Mesothelial cell of epicardium (in vitro differentiated cells): ENCODE data around the gene EEF2KMT. TPM values are rescaled to one million over a fixed set of nuclear protein-coding genes. Genes with fewer than 3 reads are reported as not detected.
"Not testable (repeated sequence)": the region's sequence is repeated elsewhere in the genome, so short reads cannot be mapped to it uniquely, and the experiment has no call there.

Experiments used
- DNase-seq, 2 experiments: peaks; one replicate each; pipeline ENCODE4 v3.0.0; 2021; ENCODE audit warnings: low spot score in 2 of 2; ENCODE audit not compliant: unreplicated experiment in 2 of 2
- H3K27ac Mint-ChIP-seq: 2 replicates; pipeline ENCODE4 v1.8.0; 2021; ENCODE audit warnings: mixed read lengths
- H3K27me3 Mint-ChIP-seq: 2 replicates; pipeline ENCODE4 v1.8.0; 2021; ENCODE audit warnings: low read depth, mixed read lengths
- H3K36me3 Mint-ChIP-seq: 2 replicates; pipeline ENCODE4 v1.8.0; 2021; ENCODE audit warnings: mixed read lengths
- H3K4me1 Mint-ChIP-seq: 2 replicates; pipeline ENCODE4 v1.8.0; 2021; ENCODE audit warnings: mixed read lengths
- H3K4me3 Mint-ChIP-seq: 2 replicates; pipeline ENCODE4 v1.8.0; 2021; ENCODE audit warnings: mild to moderate bottlenecking, moderate library complexity, mixed read lengths
- H3K9me3 Mint-ChIP-seq: 2 replicates; pipeline ENCODE4 v1.8.0; 2021; ENCODE audit warnings: mixed read lengths
- total RNA-seq: library from RNA; stranded (reverse); gene quantifications from 3 replicates; pipeline ENCODE4 v1.2.1, GENCODE V29; 2021
- TF ChIP-seq, protein P1 (sequence below): fragments of 200-600 bp; sonication (generic); IDR thresholded peaks from one replicate; pipeline ENCODE4 v1.5.0; 2021; ENCODE audit warnings: antibody characterized with exemption; ENCODE audit not compliant: unreplicated experiment

Gene EEF2KMT
- total RNA-seq, 1 donor from 2014 or later = 10.7 TPM

DNA sequence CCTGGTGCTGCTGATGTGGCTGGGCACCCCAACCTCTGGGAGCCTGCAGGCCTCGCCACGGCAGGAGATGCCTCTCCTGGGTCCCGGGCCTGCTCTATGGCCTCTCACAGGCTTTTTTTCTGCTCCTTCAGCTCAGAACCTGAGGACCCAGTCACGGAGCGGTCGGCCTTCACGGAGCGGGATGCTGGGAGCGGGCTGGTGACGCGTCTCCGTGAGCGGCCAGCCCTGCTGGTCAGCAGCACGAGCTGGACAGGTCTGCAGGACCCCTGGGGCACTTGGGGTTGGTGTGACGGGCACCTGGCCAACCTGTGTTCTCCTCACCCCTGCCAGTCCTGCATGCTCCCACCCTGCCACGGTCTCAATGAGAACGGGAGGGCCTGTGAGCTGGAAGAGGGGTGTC lies 19.0 kb downstream of the EEF2KMT start:
- H3K4me1 Mint-ChIP-seq = no peaks in the 10 kb centered on the region
- peaks cover 17% of the 10 kb centered on the region for H3K36me3 Mint-ChIP-seq
- DNase-seq = no peak
- no peaks in the 10 kb centered on the region for H3K9me3 Mint-ChIP-seq
- H3K4me3 Mint-ChIP-seq = no peak overlapping the region
- H3K27me3 Mint-ChIP-seq = no peaks in the 10 kb centered on the region
- H3K27ac Mint-ChIP-seq = no peak overlapping the region
- TF ChIP-seq, protein P1, sequence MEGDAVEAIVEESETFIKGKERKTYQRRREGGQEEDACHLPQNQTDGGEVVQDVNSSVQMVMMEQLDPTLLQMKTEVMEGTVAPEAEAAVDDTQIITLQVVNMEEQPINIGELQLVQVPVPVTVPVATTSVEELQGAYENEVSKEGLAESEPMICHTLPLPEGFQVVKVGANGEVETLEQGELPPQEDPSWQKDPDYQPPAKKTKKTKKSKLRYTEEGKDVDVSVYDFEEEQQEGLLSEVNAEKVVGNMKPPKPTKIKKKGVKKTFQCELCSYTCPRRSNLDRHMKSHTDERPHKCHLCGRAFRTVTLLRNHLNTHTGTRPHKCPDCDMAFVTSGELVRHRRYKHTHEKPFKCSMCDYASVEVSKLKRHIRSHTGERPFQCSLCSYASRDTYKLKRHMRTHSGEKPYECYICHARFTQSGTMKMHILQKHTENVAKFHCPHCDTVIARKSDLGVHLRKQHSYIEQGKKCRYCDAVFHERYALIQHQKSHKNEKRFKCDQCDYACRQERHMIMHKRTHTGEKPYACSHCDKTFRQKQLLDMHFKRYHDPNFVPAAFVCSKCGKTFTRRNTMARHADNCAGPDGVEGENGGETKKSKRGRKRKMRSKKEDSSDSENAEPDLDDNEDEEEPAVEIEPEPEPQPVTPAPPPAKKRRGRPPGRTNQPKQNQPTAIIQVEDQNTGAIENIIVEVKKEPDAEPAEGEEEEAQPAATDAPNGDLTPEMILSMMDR = no peak

DNA sequence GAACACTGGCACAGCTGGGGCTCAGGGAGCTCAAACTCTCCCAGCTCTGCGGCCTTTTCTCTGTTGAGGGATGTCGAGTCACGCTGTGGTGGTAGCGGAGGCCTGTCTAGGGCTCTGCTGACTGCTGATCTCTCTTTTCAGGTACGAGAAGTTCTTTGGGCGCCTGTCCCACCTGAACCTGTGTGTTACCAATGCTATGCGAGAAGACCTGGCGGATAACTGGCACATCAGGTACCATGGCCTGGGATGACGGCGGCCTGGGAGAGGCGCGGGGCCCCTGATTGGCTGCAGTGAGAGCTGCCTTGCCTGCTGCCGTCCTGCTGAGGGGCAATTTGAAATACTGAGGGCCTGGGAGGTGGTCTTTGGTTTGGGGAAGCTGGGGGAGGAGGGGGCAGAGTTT lies 20.3 kb downstream of the EEF2KMT start:
- TF ChIP-seq, protein P1 = no peak
- H3K27ac Mint-ChIP-seq = no peak overlapping the region
- H3K27me3 Mint-ChIP-seq = no peaks in the 10 kb centered on the region
- H3K36me3 Mint-ChIP-seq = peaks cover 15% of the 10 kb centered on the region
- no peak overlapping the region for H3K4me3 Mint-ChIP-seq
- H3K4me1 Mint-ChIP-seq = peaks cover 11% of the 10 kb centered on the region
- no peak for DNase-seq
- H3K9me3 Mint-ChIP-seq = no peaks in the 10 kb centered on the region

DNA sequence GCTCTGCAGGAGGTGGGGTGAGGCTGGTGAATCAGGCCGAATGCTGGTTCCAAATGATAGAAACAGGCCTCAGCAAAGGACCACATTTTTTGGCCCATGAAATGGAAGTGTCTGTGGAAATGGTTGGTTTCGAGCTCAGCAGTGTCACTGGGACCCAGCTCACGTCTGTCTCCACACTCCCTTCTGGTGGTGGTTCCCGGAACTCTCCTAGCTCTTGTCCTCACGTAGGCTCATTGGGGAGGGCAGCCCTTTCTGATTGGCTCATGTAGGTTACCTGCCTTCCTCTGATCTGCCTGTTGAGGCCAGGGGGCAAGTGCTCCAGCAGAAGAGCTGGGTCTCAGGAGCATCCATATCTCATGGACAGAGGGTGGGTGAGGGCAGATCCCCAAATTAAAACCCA lies 22.0 kb downstream of the EEF2KMT start:
- no peak for DNase-seq
- Mint-ChIP-seq H3K27me3 (no peaks in the 10 kb centered on the region), H3K36me3 (peaks cover 15% of the 10 kb centered on the region), H3K4me3 (no peak overlapping the region), H3K27ac (no peak overlapping the region), H3K9me3 (no peaks in the 10 kb centered on the region), H3K4me1 (peaks cover 17% of the 10 kb centered on the region)
- TF ChIP-seq, protein P1 = no peak

DNA sequence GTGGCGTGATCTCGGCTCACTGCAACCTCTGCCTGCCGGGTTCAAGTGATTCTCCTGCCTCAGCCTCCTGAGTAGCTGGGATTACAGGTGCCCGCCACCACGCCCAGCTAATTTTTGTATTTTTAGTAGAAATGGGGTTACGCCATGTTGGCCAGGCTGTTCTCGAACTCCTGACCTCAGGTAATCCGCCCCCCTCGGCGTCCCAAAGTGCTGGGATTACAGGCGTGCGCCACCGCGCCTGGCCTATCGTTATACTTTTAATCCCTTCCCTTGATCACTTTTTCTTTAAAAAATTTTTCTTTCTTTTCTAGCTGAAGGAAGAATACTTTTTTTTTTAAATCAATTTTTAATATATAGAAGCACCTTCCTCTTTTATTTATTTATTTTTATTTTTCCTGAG lies 23.8 kb downstream of the EEF2KMT start:
- Mint-ChIP-seq H3K4me1 (peaks cover 17% of the 10 kb centered on the region), H3K36me3 (peaks cover 12% of the 10 kb centered on the region)
- not testable (repeated sequence) for DNase-seq, H3K9me3 Mint-ChIP-seq, H3K4me3 Mint-ChIP-seq, H3K27me3 Mint-ChIP-seq, H3K27ac Mint-ChIP-seq

DNA sequence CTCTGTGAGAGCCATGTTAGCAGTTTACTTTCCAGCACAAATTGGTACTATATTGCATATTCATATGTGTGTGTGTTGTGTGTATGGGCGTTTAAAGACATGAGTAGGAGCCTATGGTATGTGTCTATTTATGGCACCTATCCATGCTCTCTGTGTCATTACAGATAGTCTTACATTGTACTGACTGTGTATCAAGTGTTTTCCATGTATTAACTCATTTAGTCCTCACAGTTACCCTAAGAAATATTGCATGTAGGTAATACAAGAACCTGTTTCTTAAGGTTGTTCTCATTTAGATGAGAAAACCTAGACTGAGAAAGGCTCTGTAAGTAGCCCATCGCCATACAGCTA lies 24.3 kb downstream of the EEF2KMT start:
- H3K27ac Mint-ChIP-seq = no peak overlapping the region
- no peaks in the 10 kb centered on the region for H3K9me3 Mint-ChIP-seq
- peaks cover 17% of the 10 kb centered on the region for H3K4me1 Mint-ChIP-seq
- TF ChIP-seq, protein P1 = no peak
- peaks cover 11% of the 10 kb centered on the region for H3K36me3 Mint-ChIP-seq
- peaks cover 3% of the 10 kb centered on the region for H3K27me3 Mint-ChIP-seq
- no peak for DNase-seq
- H3K4me3 Mint-ChIP-seq = peak overlapping the region; percentile 97

DNA sequence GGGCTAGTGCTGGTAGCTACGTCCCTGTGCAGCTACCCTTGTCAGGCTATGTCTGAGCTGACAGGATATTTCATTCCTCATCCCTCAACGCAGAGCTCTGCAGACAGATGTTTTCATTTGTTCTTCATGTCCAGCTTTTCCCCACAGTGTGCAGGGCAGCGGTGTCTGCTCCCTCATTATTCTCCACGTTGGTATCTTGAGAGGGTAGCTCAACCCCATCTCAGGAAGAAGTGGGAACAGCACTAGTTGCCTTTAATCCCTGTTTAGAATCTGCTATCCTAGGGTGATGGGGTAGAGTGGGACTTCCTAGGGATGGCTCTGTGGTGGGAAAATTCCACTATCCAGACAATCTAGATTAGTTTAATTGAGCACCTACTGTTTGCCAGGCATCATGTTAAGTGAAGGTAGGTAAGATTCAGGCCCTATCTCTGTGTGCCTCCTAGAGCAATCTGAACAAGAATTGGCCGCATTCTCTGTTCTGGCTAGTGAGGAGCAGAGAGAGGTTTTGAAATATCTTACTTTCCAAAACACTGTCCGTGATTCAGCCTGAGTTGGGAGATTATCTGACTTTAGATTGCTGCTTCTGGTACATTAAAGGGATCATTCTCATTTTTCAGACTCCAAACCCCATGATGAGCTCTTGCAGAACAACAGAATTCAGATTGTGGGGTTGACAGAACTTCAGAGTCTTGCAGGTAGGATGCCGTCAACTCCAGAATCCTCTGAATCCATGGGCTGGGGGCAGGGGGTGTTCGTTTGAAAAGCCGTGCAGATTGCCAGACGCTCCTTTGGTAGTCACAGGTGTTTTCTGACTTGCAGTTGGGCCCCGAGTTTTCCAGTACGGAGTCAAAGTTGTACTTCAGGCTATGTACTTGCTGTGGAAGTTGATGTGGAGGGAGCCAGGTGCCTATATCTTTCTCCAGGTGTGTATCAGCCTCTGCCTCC lies 25.0 kb downstream of the EEF2KMT start:
- H3K36me3 Mint-ChIP-seq = peaks cover 10% of the 10 kb centered on the region
- no peaks in the 10 kb centered on the region for H3K9me3 Mint-ChIP-seq
- H3K27me3 Mint-ChIP-seq = peaks cover 3% of the 10 kb centered on the region
- H3K27ac Mint-ChIP-seq = peak overlapping the region; percentile 95
- TF ChIP-seq, protein P1 = no peak
- peaks cover 17% of the 10 kb centered on the region for H3K4me1 Mint-ChIP-seq
- H3K4me3 Mint-ChIP-seq = peak overlapping the region; percentile 97
- no peak for DNase-seq
